CD4-positive, alpha-beta T cell treated with Interleukin-4 for 1 hour (primary cell): ENCODE results near the gene ARNT2.
A peak's percentile ranks its signal among the peaks of the same experiment; 100 is the strongest.

Experiments
- DNase-seq, 2 donors: peaks; one replicate each; pipeline ENCODE4 v3.0.0-alpha.2; 2020 to 2022

ARNT2 gene

DNA sequence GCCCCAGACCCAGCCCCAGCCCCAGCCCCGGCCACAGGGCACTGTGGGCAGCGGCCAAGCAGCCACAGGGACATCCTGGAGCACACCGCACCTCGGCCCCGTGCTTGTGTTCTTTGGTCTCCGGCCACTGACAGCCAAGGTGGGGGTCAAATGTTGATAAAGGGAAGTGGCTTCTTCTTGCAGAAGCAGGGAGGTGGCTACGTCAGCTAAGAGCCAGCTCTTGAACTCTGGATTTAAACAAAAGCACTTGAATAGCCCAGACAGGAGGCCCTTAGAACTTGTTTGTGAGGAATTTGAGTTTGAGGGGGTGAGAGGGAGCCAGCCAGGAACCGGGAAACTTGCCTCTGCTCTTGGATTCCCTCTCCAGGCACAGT is 155.1 kb downstream of the ARNT2 start:
- DNase-seq, result no peak

DNA sequence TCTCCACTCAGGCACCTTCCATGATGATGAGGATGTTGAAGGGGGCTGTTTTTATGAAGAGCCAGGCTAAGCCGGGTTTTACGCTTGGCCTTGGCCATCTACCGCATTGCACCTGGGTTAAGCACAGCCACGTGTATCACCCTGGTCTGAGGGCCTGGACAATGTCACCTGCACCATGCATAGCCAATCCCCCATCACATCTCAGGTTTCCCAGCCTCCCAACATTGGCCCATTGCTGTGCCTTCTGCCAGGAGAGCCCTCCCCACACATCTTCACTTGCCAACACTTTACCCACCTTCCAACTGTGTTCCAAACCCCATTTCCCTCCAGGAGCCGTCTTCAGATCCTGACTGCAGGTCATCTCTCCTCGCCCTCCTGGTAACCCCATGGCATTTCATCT is 155.6 kb downstream of the ARNT2 start:
- DNase-seq, result no peak

DNA sequence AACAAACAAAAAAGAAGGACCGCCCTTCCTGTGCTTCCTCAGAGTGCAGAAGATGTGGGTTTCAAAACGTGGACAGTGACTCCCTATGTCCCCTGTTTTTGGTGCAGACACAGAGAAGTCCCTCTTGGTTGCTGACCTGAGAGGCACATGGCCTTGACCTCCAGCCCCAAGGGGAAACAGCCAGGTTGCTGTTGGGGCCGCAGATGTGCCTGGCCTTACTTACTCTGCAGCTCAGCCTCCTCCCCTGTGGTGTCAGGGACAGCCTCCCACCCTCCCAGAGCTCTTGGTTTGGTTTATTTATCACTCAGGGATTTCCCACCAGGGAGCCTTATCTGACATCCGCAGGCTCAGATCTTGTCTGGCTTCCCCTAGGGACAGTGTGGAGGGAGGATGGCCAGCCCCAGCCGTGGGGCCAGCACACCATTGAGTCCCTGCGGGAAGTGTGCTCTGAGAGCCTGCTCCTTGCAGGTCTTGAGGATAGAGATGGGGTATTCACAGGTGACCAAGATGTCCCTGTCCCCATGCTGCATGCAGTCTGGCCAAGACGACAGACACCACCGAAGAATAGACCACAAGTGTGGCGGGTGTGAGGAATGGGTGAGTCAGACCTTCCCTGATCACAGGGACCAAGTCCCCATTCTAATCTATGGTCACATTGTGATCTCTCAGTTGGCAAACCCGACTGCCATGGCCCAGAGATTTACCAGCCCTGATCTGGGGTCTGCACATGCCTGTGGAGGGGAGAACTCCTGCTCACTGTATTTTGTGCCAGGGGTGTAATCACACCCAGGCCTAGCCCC is 156.6 kb downstream of the ARNT2 start:
- DNase-seq, result no peak

DNA sequence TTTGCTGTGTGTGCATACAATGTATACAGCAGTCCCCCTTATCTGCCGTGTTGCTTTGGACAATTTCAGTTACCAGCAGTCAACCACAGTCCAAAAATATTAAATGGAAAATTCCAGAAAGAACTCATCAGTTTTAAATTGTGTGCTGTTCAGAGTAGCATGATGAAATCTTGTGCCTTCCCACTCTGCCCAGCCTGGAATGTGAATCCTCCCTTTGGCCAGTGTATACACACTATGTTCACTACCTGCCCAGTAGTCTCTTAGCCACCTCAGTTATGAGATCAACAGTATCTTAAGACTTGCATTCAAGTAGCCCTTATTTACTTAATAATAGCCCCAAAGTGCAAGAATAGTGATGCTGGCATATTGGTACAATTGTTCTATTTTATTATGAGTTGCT is 157.3 kb downstream of the ARNT2 start:
- no peak for DNase-seq

DNA sequence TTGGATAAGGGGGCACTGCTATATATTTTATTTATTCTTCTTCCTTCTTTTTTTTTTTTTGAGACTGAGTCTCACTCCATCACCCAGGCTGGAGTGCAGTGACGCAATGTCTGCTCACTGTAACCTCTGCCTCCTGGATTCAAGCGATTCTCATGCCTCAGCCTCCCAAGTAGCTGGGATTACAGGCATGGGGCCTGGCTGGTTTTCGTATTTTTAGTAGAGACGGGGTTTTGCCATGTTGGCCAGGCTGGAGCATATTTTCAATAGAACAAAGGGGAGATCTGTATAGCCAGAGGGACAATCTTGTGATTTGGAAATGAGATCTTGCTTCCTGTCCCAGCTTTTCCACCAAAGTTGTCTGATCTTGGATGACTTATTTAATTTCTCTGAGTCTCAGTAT is 157.9 kb downstream of the ARNT2 start:
- no peak for DNase-seq

DNA sequence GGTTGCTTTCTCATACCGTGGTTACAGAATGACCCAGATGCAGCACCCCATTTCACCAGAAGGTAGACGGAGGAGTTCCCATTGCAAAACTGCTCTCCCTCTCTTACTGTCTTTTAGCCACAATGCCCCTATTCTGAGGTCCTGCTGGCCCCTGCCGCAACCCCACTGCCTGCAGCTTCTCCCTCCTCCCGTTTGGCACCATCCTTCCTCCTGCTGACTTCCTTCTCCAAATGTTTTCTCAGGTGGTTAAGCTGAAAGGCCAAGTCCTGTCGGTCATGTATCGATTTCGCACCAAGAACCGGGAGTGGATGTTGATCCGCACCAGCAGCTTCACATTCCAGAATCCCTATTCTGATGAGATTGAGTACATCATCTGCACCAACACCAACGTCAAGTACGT is 158.7 kb downstream of the ARNT2 start:
- no peak for DNase-seq

DNA sequence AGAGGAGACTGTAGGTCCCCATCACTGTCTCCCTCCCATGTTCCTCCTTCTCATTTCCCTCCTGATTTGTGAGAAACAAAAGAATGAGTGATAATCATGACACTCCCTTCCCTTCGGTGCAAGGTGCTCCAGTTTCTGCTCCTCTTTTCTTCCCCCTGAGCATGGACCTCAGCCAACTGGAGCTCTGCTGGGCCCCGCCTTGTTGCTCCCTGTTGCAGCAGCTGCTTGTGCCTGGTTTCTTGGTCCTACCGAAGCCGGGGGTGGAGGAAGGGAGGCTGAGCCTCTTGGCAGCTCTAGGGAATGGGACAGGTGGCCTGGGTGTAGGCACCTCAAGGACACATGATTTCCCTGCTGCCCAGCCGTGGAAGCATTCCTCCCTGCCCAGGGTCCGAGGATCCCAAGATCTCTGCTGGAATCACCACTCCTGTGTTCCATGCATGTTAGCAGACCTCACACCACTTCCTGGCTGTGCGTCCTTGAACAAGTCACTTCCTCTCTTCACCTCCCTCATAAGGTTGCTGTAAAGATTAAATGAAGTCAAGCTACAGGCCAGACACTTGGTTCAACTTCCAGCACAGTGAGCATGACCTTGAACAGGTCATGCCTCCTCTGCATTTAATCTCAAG is 159.3 kb downstream of the ARNT2 start:
- no peak for DNase-seq

DNA sequence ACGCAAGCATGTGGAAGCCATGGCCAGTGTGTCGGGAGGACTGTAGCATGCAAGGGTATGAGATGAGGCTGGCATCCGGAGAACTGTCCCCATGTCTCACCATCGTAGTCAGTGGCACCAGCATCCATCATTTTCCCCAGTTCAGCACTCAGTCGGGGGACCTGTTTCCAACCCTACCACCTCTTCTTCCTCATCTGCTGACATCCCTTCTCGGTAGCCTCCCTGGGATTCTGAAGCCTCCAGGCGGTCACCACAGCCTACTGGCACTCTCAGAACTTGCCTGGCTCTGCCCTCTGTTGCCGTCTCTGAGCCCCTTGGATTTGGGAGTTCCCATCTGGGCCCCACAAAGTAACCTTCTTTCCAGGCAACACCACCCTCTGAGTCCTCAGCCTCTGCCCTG is 159.9 kb downstream of the ARNT2 start:
- DNase-seq, result no peak

DNA sequence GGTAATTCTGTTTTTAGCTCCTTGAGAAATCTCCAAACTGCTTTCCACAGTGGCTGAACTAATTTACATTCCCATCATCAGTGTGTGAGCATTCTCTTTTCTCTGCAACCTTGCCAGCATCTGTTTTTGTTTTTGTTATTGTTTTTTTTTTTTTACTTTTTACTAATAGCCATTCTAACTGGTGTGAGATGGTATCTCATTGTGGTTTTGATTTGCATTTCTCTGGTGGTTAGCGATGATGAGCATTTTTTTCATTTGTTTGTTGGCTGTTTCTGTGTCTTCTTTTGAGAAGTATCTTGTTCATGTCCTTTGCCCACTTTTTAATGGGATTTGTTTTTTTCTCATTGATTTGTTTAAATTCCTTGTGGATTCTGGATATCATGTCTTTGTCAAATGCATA is 161.2 kb downstream of the ARNT2 start:
- no peak for DNase-seq

DNA sequence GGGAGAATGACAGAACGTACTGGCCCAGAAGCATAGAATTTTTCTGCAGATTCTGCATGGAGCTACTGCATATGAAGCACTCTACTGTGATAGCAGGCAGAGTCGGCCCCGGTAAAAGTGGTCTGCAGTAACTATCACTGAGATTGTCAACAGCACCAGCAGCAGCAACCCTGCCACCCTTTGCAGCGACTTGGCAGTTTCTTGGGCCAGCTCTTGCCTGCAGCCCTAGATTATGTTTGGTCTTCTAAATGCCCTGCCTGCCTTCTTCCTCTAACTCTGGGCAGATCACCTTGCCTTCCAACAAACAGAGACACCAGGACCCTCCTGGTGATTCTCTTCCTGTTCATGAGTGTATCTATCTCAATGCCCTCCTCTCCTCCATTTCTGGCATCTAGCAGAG is 161.8 kb downstream of the ARNT2 start:
- no peak for DNase-seq

DNA sequence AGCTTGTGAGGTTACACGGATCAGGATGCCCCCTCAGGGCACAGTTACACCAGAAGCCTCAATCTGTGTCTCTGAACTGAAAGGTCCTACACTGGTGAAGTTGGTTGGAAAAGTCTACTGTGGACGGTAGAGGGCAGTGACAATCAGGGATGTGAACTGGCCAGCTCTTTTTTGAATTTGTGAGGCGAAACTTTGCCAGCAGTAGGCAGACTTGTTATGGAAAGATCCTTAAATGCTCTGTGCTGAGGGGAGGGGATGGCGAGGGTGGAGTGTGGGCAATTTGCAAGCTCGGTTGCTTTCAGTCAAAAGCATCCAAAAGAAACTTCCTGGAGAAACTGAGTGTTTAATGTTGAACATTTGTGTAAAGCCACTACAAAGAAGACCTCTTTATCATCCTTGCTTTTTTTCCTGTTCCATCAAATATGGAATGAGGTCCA is 163.6 kb downstream of the ARNT2 start:
- peak in 1 of 2 donors; percentile 29 for DNase-seq

DNA sequence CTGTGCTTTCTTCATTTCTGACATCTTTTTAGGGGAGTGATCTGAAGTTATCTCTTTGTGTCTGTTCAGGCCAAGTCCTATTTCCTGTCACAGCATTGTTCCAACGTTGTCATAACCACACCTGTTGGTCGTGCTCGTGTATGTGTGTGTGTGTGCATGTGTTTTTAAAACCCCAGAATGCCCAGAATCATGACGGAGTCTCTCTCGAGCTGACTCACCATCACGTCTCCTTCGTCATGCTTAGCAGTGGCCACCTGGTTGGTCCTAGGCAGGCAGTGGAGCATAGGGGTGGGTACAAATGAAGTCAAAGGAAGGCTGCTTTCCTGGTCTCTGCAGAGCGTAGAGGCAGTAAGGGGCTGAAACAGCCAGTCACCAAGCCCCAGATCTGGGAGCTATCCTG is 164.1 kb downstream of the ARNT2 start:
- DNase-seq, result no peak

DNA sequence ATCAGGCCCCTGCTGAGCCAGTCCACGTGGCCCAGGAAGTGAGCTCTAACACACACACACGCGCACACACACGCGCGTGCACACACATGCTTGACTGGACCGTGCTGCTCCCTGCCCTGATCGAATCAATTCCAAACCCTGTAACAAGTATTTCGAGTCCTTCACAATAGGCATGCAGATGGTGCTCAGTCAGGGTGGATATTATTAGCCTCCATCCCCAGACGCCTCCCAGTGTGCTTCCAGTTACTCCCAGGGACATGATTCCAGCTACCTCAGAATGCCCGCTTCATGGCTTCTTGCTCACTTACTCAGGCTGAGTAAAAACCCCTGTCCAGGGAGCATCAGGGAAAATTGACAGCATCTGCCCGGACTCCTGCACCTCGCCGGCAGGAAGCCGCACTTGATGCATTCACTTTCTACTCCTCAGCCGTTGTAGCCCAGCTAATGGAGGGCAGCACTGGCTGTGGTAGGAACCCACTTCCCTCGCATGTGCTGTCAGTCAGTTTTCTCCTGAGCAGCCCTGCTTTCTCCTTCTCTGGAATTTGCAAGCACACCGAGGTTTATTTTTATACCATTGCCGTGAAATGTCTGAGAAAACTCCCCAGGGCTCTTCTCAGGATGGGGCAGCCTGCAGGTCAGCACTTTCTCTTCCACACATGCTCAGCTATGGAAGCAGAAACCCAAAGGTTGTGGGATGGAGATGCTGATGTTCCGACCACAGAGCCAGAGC is 164.9 kb downstream of the ARNT2 start:
- peak in 1 of 2 donors; percentile 5 for DNase-seq

DNA sequence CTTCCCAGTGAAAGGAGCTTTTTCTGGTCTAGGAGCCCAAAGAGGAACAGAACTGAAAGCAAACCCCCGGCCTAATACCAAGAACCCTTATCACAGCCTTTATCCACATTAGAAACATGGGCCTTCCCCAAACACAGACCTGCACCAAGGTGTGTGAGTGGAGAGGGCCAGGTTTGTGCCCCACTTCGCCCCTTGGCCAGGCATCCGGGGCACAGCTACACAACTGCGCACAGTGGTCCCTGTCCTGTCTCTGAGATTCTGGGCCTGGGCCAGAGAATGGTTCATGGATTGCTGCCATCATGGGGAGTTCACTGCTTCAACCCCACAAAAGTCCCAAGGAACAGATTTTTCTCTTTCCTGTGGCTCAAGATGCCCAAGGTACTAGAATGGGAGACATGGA is 165.5 kb downstream of the ARNT2 start:
- DNase-seq, result no peak

DNA sequence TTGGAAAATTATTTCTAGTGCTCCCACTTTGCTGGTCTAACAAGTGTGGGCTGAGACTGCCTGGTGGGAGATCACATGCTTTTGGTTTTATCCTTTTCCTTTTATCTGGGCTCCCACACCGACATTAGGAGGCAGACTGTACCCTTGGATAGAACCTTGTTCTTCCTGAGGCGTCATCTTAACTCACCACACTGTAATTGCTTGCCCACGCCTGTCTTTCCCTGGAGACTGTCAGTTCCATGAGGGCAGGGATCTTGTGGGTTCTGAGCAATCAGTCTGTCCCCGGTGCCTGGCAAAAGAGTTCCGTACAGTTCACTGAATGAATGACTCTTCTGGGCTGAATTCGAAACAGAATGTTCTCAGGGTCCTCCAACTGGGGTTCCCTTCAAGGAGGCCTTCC is 166.4 kb downstream of the ARNT2 start:
- DNase-seq, result peak in 1 of 2 donors; percentile 6

DNA sequence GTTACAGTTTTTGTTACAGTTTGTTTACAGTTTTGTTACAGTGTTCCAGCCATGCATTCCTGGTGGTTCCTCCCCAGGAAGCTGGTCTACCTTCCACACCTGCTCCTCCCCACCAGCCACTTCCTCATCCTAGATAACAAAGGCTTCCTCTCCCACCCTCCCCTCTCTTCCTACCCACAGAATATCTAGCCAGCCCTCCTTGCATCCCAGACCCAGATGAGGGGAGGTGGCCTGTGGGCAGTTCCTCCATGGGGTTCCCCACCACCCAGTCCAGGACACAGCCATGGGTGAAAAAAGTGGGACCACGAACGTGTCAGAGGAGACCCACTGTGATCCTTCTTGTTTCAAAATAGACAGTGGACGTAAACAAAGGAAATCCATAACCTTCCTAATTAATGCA is 168.2 kb downstream of the ARNT2 start:
- DNase-seq, result no peak

DNA sequence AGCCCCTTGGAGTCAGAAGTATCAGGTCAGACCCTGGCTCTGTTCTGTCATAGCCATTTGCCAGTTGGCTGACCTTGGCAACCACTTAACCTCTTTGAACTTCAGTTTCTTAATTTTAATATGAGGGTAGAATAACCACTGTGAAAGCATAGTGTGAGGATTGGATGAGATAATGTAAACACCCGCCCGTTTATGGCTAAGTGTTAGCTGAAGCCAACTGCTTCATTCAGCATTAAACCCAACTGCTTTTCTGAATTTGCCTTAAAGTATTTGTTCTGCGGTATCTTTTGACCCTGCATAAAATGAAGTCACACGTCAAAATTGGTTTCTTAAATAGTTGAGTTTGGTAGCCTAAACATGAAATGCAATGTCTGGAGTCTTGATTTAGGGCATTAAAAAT is 169.4 kb downstream of the ARNT2 start:
- no peak for DNase-seq

DNA sequence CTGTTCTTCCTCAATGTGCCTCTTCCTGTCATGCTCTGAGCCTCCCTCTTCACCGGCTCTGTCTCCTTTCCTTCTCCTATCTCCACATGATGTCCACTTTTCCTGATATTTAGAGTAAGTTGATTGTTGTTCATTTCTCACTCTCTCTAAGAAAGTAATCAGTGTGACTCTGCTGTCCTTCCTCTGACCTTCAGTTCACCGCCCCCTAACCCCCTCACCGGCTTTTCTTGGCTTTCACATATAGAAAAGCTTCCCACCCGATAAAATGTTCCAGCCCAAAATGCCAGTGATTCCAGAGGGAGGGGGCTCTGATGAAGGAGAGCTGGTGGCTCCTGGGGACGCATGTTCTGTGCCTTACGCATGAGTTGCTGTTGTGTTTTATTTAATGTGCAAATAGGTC is 170.4 kb downstream of the ARNT2 start:
- no peak for DNase-seq

DNA sequence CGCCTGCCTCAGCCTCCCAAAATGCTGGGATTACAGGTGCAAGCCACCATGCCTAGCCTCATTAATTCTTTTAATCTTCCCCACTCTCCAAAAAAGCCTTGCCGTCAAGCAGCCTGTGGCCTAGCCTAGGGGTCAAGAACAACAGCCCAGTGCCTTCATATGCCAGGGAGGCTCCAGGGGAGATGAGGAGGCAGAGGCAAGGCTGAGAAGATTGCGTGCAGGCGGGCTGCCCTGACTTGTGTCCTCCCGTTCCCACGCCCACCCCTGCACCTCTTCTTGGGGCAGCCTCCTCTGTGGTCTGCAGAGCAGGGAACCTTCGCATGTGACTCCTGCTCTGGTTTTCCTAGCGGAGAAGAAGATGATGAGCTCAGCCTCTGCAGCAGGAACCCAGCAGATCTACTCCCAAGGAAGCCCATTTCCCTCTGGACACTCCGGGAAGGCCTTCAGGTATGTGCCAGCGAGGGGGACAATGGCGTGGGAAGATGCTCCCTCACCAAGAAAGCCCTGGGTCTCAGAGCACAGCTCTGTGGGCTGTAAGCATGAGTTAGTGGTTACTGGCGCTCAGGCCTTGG is 172.4 kb downstream of the ARNT2 start:
- DNase-seq, result no peak

DNA sequence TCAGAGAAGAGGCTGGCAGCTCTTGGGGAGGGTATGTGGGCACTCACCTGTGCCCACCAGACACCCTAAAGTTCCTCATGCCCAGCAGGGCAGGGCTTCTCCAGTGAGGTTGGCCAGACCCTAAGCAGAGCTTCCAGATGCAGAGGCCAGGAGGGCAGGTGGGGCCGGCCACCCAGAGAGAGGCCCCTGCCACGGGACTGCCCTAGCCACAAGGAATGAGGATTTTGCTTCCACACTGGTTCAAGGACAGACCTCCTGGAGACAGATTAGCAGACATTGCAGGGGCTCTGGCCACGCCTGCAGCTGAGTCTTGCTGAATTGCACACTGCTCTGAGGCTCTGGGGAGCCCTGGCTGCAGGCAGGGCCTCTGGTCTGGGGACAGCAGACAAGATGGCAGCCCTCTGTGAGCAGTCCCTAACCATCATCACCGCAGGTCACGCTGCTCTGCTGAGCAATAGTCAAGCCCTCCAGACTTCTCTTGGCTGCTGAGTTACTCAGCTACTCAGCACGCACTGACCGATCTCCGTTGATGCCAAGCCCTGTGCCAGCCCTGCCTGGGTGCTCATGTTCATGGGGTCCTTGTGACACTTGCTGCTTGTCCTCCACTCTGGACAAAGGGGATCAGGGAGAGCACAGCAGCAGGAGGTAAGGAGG is 173.5 kb downstream of the ARNT2 start:
- peak in 1 of 2 donors; percentile 10 for DNase-seq

DNA sequence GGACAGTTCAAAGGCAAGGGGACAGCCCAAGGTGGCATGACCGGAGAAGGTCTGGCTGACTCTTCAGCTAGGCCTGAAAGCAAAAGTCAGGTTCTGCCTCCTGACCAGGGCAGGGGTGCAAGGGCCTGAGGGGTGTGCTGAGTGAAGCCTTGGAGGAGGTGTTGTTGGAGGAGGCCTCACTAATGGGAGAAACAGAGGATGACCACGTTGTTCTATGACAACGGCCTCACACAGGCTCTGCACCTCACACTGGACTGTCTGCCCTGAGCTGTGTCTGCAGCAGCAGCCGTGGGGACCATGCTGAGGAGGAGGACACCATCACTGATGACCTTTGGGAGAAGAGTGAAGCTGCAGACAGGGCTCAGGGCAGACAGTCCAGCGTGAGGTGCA is 174.0 kb downstream of the ARNT2 start:
- DNase-seq, result peak in 1 of 2 donors; percentile 9

DNA sequence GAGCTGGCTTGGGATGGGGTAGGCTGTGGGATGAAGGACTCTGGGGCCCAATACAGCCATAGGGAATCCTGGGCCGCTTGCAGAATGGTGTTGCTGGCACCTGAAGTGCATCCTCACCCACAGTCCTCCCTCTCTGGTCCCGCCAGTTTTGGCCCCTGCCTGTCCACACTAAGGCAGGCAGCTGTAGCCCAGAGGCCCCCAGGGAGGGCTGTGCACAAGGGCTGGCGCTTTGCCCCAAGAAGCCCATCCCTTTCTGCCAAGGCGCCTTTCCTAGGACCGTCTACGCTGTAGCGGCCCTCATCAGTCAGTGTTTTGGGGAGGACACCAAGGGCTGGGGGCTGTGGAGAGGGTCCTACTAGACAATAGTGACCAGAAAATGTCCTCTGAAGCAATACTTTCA is 174.7 kb downstream of the ARNT2 start:
- DNase-seq, result no peak

DNA sequence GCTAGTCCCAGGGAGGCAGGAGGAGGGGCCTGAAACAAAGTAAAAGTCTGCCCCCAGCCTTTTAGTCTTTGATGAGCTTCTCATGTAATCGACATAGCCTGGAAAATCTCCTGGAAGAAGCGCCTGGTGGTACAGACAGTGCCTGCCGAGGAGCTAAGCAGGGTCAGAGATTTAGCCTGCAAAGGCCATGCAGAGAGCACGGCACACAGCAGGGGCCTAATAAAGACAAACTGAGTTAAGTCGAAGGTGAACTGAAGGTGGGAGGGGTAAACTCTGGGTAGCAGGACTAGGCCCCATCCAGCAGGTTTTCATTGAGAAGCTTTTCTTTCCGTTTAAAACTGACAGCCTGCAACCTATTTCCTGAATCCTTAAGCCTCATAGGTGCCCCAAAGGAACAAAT is 175.4 kb downstream of the ARNT2 start:
- no peak for DNase-seq
